ENCODE data around the gene CD53.

Gene CD53

GRCh38 chr1:110897681-110898080, 24.7 kb downstream of the CD53 start:
- Histone ChIP-seq H3K79me2 (ENCODE audit: control insufficient read depth, insufficient read depth, low read length, poor library complexity) (no peaks in the 10 kb centered on the region), H3K4ac (ENCODE audit: low read depth, low read length) (no peak overlapping the region), H3K36me3 (ENCODE audit: control insufficient read depth in 1 of 2, insufficient read depth in 2 of 2, low read length in 2 of 2) (no peaks in the 10 kb centered on the region), H3K4me3 (ENCODE audit: low read depth, low read length) (no peak overlapping the region), H4K8ac (ENCODE audit: low read depth, low read length) (no peak overlapping the region), H2BK12ac (ENCODE audit: low read length) (no peak overlapping the region), H3K9ac (ENCODE audit: low read length) (no peak overlapping the region), H2AK5ac (ENCODE audit: low read length) (no peak overlapping the region), H3K23ac (ENCODE audit: low read length) (no peak overlapping the region), H3K18ac (ENCODE audit: low read length) (no peak overlapping the region), H2BK5ac (ENCODE audit: low read depth, low read length, poor library complexity) (no peak overlapping the region), H2BK120ac (ENCODE audit: insufficient read depth, low read length, poor library complexity) (no peak overlapping the region), H2AFZ (ENCODE audit: insufficient read depth, low read length, poor library complexity) (no peak overlapping the region), H3K14ac (ENCODE audit: low read length) (no peak overlapping the region), H3K4me1 (ENCODE audit: control insufficient read depth in 1 of 2, insufficient read depth in 2 of 2, low read length in 2 of 2) (no peaks in the 10 kb centered on the region), H4K12ac (ENCODE audit: low read depth, low read length) (no peak overlapping the region), H3K27ac (ENCODE audit: low read depth, low read length) (no peak overlapping the region), H3K27me3 (ENCODE audit: insufficient read depth, low read length) (no peaks in the 10 kb centered on the region), H3K79me1 (ENCODE audit: low read length) (no peaks in the 10 kb centered on the region), H3K9me3 (ENCODE audit: insufficient read depth, low read depth, low read length) (no peaks in the 10 kb centered on the region), H4K91ac (ENCODE audit: low read depth, low read length) (no peak overlapping the region), H3K4me2 (ENCODE audit: low read length) (no peak overlapping the region)
- no CpG with 5 or more reads among the region's 2 CpGs for WGBS (ENCODE audit: extremely low coverage, insufficient coverage, insufficient read length)
- no peak for DNase-seq

- Histone ChIP-seq H4K91ac (ENCODE audit: low read depth, low read length) (no peak overlapping the region), H4K8ac (ENCODE audit: low read depth, low read length) (no peak overlapping the region), H3K9me3 (ENCODE audit: insufficient read depth, low read depth, low read length) (peaks cover 5% of the 10 kb centered on the region), H3K18ac (ENCODE audit: low read length) (no peak overlapping the region), H3K4me1 (ENCODE audit: control insufficient read depth in 1 of 2, insufficient read depth in 2 of 2, low read length in 2 of 2) (no peaks in the 10 kb centered on the region), H2BK12ac (ENCODE audit: low read length) (no peak overlapping the region), H2BK5ac (ENCODE audit: low read depth, low read length, poor library complexity) (no peak overlapping the region), H3K27ac (ENCODE audit: low read depth, low read length) (no peak overlapping the region), H4K12ac (ENCODE audit: low read depth, low read length) (no peak overlapping the region), H3K36me3 (ENCODE audit: control insufficient read depth in 1 of 2, insufficient read depth in 2 of 2, low read length in 2 of 2) (no peaks in the 10 kb centered on the region), H2BK120ac (ENCODE audit: insufficient read depth, low read length, poor library complexity) (no peak overlapping the region), H2AFZ (ENCODE audit: insufficient read depth, low read length, poor library complexity) (no peak overlapping the region), H3K27me3 (ENCODE audit: insufficient read depth, low read length) (no peaks in the 10 kb centered on the region), H3K4ac (ENCODE audit: low read depth, low read length) (no peak overlapping the region), H3K4me3 (ENCODE audit: low read depth, low read length) (no peak overlapping the region), H3K23ac (ENCODE audit: low read length) (no peak overlapping the region), H3K79me1 (ENCODE audit: low read length) (no peaks in the 10 kb centered on the region), H3K14ac (ENCODE audit: low read length) (no peak overlapping the region), H3K9ac (ENCODE audit: low read length) (no peak overlapping the region), H3K4me2 (ENCODE audit: low read length) (no peak overlapping the region), H2AK5ac (ENCODE audit: low read length) (no peak overlapping the region), H3K79me2 (ENCODE audit: control insufficient read depth, insufficient read depth, low read length, poor library complexity) (no peaks in the 10 kb centered on the region)
- DNase-seq = no peak
- WGBS (ENCODE audit: extremely low coverage, insufficient coverage, insufficient read length) = no CpG with 5 or more reads among the region's 3 CpGs
Measured at GRCh38 chr1:110898734-110899457, 25.9 kb downstream of the CD53 start.

GRCh38 chr1:110899458-110899843, 26.5 kb downstream of the CD53 start:
- Histone ChIP-seq H3K4me1 (ENCODE audit: control insufficient read depth in 1 of 2, insufficient read depth in 2 of 2, low read length in 2 of 2) (no peaks in the 10 kb centered on the region), H2AK5ac (ENCODE audit: low read length) (no peak overlapping the region), H3K9me3 (ENCODE audit: insufficient read depth, low read depth, low read length) (peaks cover 5% of the 10 kb centered on the region), H3K14ac (ENCODE audit: low read length) (no peak overlapping the region), H2BK5ac (ENCODE audit: low read depth, low read length, poor library complexity) (no peak overlapping the region), H3K79me1 (ENCODE audit: low read length) (no peaks in the 10 kb centered on the region), H3K79me2 (ENCODE audit: control insufficient read depth, insufficient read depth, low read length, poor library complexity) (no peaks in the 10 kb centered on the region), H3K18ac (ENCODE audit: low read length) (no peak overlapping the region), H2BK12ac (ENCODE audit: low read length) (no peak overlapping the region), H3K23ac (ENCODE audit: low read length) (no peak overlapping the region), H2BK120ac (ENCODE audit: insufficient read depth, low read length, poor library complexity) (no peak overlapping the region), H3K4me2 (ENCODE audit: low read length) (no peak overlapping the region), H4K12ac (ENCODE audit: low read depth, low read length) (no peak overlapping the region), H3K4ac (ENCODE audit: low read depth, low read length) (no peak overlapping the region), H2AFZ (ENCODE audit: insufficient read depth, low read length, poor library complexity) (no peak overlapping the region), H3K9ac (ENCODE audit: low read length) (no peak overlapping the region), H3K27ac (ENCODE audit: low read depth, low read length) (no peak overlapping the region), H4K91ac (ENCODE audit: low read depth, low read length) (no peak overlapping the region), H4K8ac (ENCODE audit: low read depth, low read length) (no peak overlapping the region), H3K4me3 (ENCODE audit: low read depth, low read length) (no peak overlapping the region), H3K27me3 (ENCODE audit: insufficient read depth, low read length) (no peaks in the 10 kb centered on the region), H3K36me3 (ENCODE audit: control insufficient read depth in 1 of 2, insufficient read depth in 2 of 2, low read length in 2 of 2) (no peaks in the 10 kb centered on the region)
- DNase-seq = no peak
- no CpG with 5 or more reads among the region's 1 CpG for WGBS (ENCODE audit: extremely low coverage, insufficient coverage, insufficient read length)

- no peak overlapping the region for H3K14ac ChIP-seq (ENCODE audit: low read length)
- WGBS (ENCODE audit: extremely low coverage, insufficient coverage, insufficient read length) = no CpG with 5 or more reads among the region's 6 CpGs
- H3K23ac ChIP-seq (ENCODE audit: low read length) = no peak overlapping the region
Measured at GRCh38 chr1:110902820-110903463, 30.0 kb downstream of the CD53 start.

More at GRCh38 chr1:110902820-110903463, 30.0 kb downstream of the CD53 start:
- no peak overlapping the region for H3K4me3 ChIP-seq (ENCODE audit: low read depth, low read length)
- H3K18ac ChIP-seq (ENCODE audit: low read length) = no peak overlapping the region
- H3K79me1 ChIP-seq (ENCODE audit: low read length) = no peaks in the 10 kb centered on the region
- no peaks in the 10 kb centered on the region for H3K79me2 ChIP-seq (ENCODE audit: control insufficient read depth, insufficient read depth, low read length, poor library complexity)
- H3K27ac ChIP-seq (ENCODE audit: low read depth, low read length) = no peak overlapping the region
- no peak overlapping the region for H2AFZ ChIP-seq (ENCODE audit: insufficient read depth, low read length, poor library complexity)
- H3K4me2 ChIP-seq (ENCODE audit: low read length) = no peak overlapping the region
- no peak overlapping the region for H4K8ac ChIP-seq (ENCODE audit: low read depth, low read length)
- H3K27me3 ChIP-seq (ENCODE audit: insufficient read depth, low read length) = no peaks in the 10 kb centered on the region
- H3K4ac ChIP-seq (ENCODE audit: low read depth, low read length) = no peak overlapping the region
- H3K9me3 ChIP-seq (ENCODE audit: insufficient read depth, low read depth, low read length) = peaks cover 5% of the 10 kb centered on the region
- no peak overlapping the region for H4K91ac ChIP-seq (ENCODE audit: low read depth, low read length)
- no peak for DNase-seq
- no peak overlapping the region for H3K9ac ChIP-seq (ENCODE audit: low read length)
- no peaks in the 10 kb centered on the region for H3K36me3 ChIP-seq (ENCODE audit: control insufficient read depth in 1 of 2, insufficient read depth in 2 of 2, low read length in 2 of 2)
- no peak overlapping the region for H2AK5ac ChIP-seq (ENCODE audit: low read length)
- H2BK120ac ChIP-seq (ENCODE audit: insufficient read depth, low read length, poor library complexity) = no peak overlapping the region
- H4K12ac ChIP-seq (ENCODE audit: low read depth, low read length) = no peak overlapping the region
- H2BK5ac ChIP-seq (ENCODE audit: low read depth, low read length, poor library complexity) = no peak overlapping the region
- H3K4me1 ChIP-seq (ENCODE audit: control insufficient read depth in 1 of 2, insufficient read depth in 2 of 2, low read length in 2 of 2) = no peaks in the 10 kb centered on the region
- no peak overlapping the region for H2BK12ac ChIP-seq (ENCODE audit: low read length)

Measured in trophoblast cell (in vitro differentiated cells and primary cell).